ENCODE data around the gene DKC1.

The DKC1 gene

GRCh38 chrX:154775419-154776349 lies 13.0 kb downstream of the DKC1 start:
- no peak overlapping the region for H3K9ac ChIP-seq (ENCODE audit: low read length)
- peaks cover 8% of the 10 kb centered on the region; the same call in 1 of the 2 replicates for H3K79me2 ChIP-seq (ENCODE audit: low read length)
- no peak overlapping the region for H2AFZ ChIP-seq (ENCODE audit: low read depth, low read length)
- H4K20me1 ChIP-seq (ENCODE audit: insufficient read depth, low read length): 0 out of 2 replicates have a peak, but pooled peaks cover 9% of the 10 kb centered on the region
- no peaks in the 10 kb centered on the region for H3K27me3 ChIP-seq (ENCODE audit: low read depth, low read length)
- no peaks in the 10 kb centered on the region for H3K9me3 ChIP-seq (ENCODE audit: insufficient read depth, low read length)
- no peak overlapping the region for H3K27ac ChIP-seq (ENCODE audit: low read length)
- H3K36me3 ChIP-seq (replicated peaks; ENCODE audit: low read depth, low read length): peaks cover 43% of the 10 kb centered on the region
- no peak overlapping the region for H3K4me2 ChIP-seq (ENCODE audit: low read length)
- H3K4me3 ChIP-seq (ENCODE audit: low read length): no peak overlapping the region
- no peak for TF ChIP-seq EZH2phosphoT487 (IDR thresholded peaks at IDR 0.05; ENCODE audit: low read depth)
- TF ChIP-seq CTCF (IDR thresholded peaks at IDR 0.05; ENCODE audit: low read depth, low read length): no peak
- H3K4me1 ChIP-seq (ENCODE audit: low read length): no peaks in the 10 kb centered on the region

DNA sequence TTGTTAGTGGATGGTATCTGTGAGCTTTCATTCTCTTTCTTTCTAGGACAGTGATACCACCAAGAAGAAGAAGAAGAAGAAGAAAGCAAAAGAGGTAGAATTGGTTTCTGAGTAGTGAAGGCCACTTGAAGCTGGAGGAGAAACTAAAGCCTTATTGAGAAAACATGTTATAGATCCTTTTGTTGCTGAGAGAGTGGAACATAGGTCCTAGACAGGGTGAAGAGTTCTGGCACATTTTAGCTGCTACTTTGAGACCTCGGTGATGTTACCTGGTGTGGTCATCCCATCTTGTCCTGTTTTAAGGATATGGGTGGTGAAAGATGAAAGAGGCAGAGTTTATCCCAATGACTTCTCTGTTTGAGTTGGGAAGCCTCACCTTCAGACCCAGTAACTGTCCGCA lies 14.1 kb downstream of the DKC1 start:
- Histone ChIP-seq H3K4me1 (ENCODE audit: low read length) (no peaks in the 10 kb centered on the region), H2AFZ (ENCODE audit: low read depth, low read length) (no peak overlapping the region), H3K9me3 (ENCODE audit: insufficient read depth, low read length) (no peaks in the 10 kb centered on the region), H3K27me3 (ENCODE audit: low read depth, low read length) (no peaks in the 10 kb centered on the region), H3K36me3 (replicated peaks; ENCODE audit: low read depth, low read length) (peaks cover 43% of the 10 kb centered on the region), H3K27ac (ENCODE audit: low read length) (no peak overlapping the region), H3K9ac (ENCODE audit: low read length) (no peak overlapping the region), H3K79me2 (ENCODE audit: low read length) (0 out of 2 replicates have a peak, but pooled peaks cover 4% of the 10 kb centered on the region), H3K4me3 (ENCODE audit: low read length) (no peak overlapping the region), H3K4me2 (ENCODE audit: low read length) (no peak overlapping the region), H4K20me1 (ENCODE audit: insufficient read depth, low read length) (0 out of 2 replicates have a peak, but pooled peaks cover 9% of the 10 kb centered on the region)
- no peak for TF ChIP-seq CTCF (IDR thresholded peaks at IDR 0.05; ENCODE audit: low read depth, low read length)
- no peak for TF ChIP-seq EZH2phosphoT487 (IDR thresholded peaks at IDR 0.05; ENCODE audit: low read depth)

- Histone ChIP-seq H3K4me1 (ENCODE audit: low read length) (no peaks in the 10 kb centered on the region), H3K4me3 (ENCODE audit: low read length) (no peak overlapping the region), H3K79me2 (ENCODE audit: low read length) (no peaks in the 10 kb centered on the region), H4K20me1 (ENCODE audit: insufficient read depth, low read length) (0 out of 2 replicates have a peak, but pooled peaks cover 9% of the 10 kb centered on the region), H3K27ac (ENCODE audit: low read length) (no peak overlapping the region), H2AFZ (ENCODE audit: low read depth, low read length) (no peak overlapping the region), H3K36me3 (replicated peaks; ENCODE audit: low read depth, low read length) (peaks cover 31% of the 10 kb centered on the region), H3K9me3 (ENCODE audit: insufficient read depth, low read length) (no peaks in the 10 kb centered on the region), H3K4me2 (ENCODE audit: low read length) (no peak overlapping the region), H3K27me3 (ENCODE audit: low read depth, low read length) (no peaks in the 10 kb centered on the region), H3K9ac (ENCODE audit: low read length) (no peak overlapping the region)
- TF ChIP-seq CTCF (IDR thresholded peaks at IDR 0.05; ENCODE audit: low read depth, low read length): no peak
- TF ChIP-seq EZH2phosphoT487 (IDR thresholded peaks at IDR 0.05; ENCODE audit: low read depth): no peak
Measured at GRCh38 chrX:154779261-154779660, 16.6 kb downstream of the DKC1 start.

- H3K9ac ChIP-seq (ENCODE audit: low read length): no peak overlapping the region
- no peak overlapping the region for H3K27ac ChIP-seq (ENCODE audit: low read length)
- H3K4me2 ChIP-seq (ENCODE audit: low read length): no peak overlapping the region
- 0 out of 2 replicates have a peak, but pooled peaks cover 9% of the 10 kb centered on the region for H4K20me1 ChIP-seq (ENCODE audit: insufficient read depth, low read length)
- H3K79me2 ChIP-seq (ENCODE audit: low read length): no peaks in the 10 kb centered on the region
- no peaks in the 10 kb centered on the region for H3K27me3 ChIP-seq (ENCODE audit: low read depth, low read length)
- TF ChIP-seq EZH2phosphoT487 (IDR thresholded peaks at IDR 0.05; ENCODE audit: low read depth) (no peak), CTCF (IDR thresholded peaks at IDR 0.05; ENCODE audit: low read depth, low read length) (no peak)
- H3K4me3 ChIP-seq (ENCODE audit: low read length): no peak overlapping the region
- peaks cover 15% of the 10 kb centered on the region for H3K36me3 ChIP-seq (replicated peaks; ENCODE audit: low read depth, low read length)
- H3K4me1 ChIP-seq (ENCODE audit: low read length): no peaks in the 10 kb centered on the region
- no peaks in the 10 kb centered on the region for H3K9me3 ChIP-seq (ENCODE audit: insufficient read depth, low read length)
- no peak overlapping the region for H2AFZ ChIP-seq (ENCODE audit: low read depth, low read length)
Measured at GRCh38 chrX:154780968-154781367, 18.3 kb downstream of the DKC1 start.

Measured in OCI-LY3 (cell line).